ENCODE data around the gene LHX6. TPM values are rescaled to one million over a fixed set of nuclear protein-coding genes. Genes with fewer than 3 reads are reported as not detected.

Gene LHX6
- total RNA-seq, 1 donor from 2014 or later, result not detected

- Mint-ChIP-seq H3K4me3 (ENCODE audit: low read depth) (no peak overlapping the region), H3K36me3 (ENCODE audit: low read depth) (peaks cover 2% of the 10 kb centered on the region), H3K27ac (no peak overlapping the region), H3K9me3 (peaks cover 7% of the 10 kb centered on the region), H3K4me1 (ENCODE audit: low read depth) (peaks cover 16% of the 10 kb centered on the region), H3K27me3 (ENCODE audit: low read depth) (peaks cover 12% of the 10 kb centered on the region)
- intact Hi-C loops (cut with micrococcal nuclease), result no loop called here
- DNase-seq (ENCODE audit: low spot score), result no peak
Observed at GRCh38 chr9:122162415-122162814, 66.3 kb downstream of the LHX6 start.

DNA sequence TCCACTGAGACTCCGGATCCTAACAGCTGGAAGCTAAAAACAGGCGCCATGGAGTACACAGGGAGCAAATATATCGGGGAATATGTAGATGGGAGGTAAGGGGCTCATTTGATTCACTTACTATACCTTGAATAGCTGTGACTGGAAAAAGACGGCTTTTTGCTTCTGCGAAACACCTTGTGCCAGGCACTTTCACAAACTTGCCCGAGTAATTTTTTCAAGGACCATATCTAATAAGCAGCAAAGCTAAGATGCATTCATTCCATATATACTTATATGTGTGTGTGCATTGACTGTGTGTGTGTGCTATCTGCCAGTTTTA, 68.9 kb downstream of the LHX6 start:
- Mint-ChIP-seq H3K4me3 (ENCODE audit: low read depth) (peak overlapping the region; percentile 91), H3K36me3 (ENCODE audit: low read depth) (peaks cover 8% of the 10 kb centered on the region), H3K4me1 (ENCODE audit: low read depth) (peaks cover 25% of the 10 kb centered on the region), H3K27ac (peak overlapping the region; percentile 91), H3K27me3 (ENCODE audit: low read depth) (peaks cover 12% of the 10 kb centered on the region), H3K9me3 (peaks cover 7% of the 10 kb centered on the region)
- intact Hi-C loops (cut with micrococcal nuclease), result loop anchor here (1.0 to 2.0 kb wide), 3 partner anchors 33 to 105 kb away; partner anchors contain the start of gene TTLL11
- DNase-seq (ENCODE audit: low spot score), result no peak

DNA sequence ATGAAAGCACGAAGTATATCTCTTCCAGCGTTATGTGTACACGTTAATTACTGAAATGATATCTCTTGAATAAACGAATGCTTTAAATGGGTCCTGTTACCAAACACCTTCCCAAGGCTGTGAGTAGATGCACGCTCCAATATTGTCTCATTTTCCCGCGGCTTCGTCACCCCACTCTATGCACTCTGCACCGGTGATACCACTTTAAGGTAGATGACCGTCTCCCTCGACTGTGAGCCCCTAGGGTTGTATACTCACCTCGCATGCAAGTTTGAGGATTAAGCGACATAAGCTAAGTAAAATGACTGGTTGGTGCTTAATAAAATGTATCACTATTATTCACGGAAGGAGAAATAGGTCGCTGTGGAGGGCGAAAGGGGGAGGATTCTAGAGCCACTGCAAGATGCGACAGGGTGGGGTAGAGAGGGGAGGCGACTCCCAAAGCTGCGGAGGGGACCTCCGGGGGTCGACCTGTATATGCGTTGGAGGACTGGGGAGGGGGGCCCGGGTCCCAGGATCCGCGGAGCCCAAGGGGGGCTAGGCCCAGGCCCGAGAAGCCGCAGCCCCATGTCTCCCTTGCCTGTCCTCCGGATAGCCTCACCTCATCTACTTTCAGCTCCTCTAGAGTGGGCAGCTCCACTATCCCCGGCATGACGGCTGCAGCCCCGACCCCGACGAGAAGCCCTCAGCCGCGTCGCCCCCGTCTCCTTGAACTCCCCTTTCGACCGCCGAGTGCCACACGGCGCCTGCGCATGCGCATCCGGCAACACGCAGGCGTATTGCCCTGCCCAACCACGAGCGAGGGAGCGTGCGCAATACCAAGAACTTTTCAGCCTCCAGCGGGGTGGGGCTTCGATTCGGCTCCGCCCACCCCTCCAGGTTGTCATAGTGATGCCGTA, 69.5 kb downstream of the LHX6 start, which contains the start of the genes MORN5 and NDUFA8:
Gene MORN5 (plus strand): TSS at position 883 of the 899 bp plus-strand sequence. CDS start 65 bp downstream, outside the sequence.
Gene NDUFA8 (minus strand): TSS at position 754 of the 899 bp plus-strand sequence. CDS start 102 bp downstream, at position 652.
- H3K27ac Mint-ChIP-seq, result peak within 1 kb of the TSS; percentile 91
- DNase-seq (ENCODE audit: low spot score), result peak; percentile 94
- H3K36me3 Mint-ChIP-seq (ENCODE audit: low read depth), result peaks cover 11% of the 10 kb centered on the region
- peaks cover 12% of the 10 kb centered on the region for H3K27me3 Mint-ChIP-seq (ENCODE audit: low read depth)
- intact Hi-C loops (cut with micrococcal nuclease), result loop anchor here (1.0 to 2.0 kb wide), 3 partner anchors 32 to 106 kb away; partner anchors contain the start of gene TTLL11
- peak within 1 kb of the TSS; percentile 91 for H3K4me3 Mint-ChIP-seq (ENCODE audit: low read depth)
- peaks cover 27% of the 10 kb centered on the region for H3K4me1 Mint-ChIP-seq (ENCODE audit: low read depth)
- peaks cover 7% of the 10 kb centered on the region for H3K9me3 Mint-ChIP-seq

DNA sequence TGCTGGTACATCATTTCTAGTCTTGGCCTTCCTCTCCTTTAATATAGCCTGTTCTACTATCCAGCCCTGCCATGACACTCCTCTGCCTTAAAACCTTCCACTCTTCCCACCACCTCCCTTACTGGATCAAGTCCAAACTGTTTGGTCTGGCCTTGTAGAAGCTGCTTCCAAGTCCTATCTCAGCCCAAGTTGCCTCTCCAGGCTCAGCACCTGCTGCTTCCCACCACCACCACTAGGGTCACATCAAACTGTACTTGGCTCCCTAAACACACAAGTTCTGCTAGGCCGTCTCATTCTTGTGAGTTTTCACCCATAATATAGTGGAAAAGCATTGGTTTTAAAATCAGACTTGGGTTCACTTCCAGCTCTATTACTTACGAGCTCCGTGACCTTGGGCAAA, 70.6 kb downstream of the LHX6 start:
- Mint-ChIP-seq H3K27ac (no peak overlapping the region), H3K4me1 (ENCODE audit: low read depth) (peaks cover 27% of the 10 kb centered on the region), H3K4me3 (ENCODE audit: low read depth) (peak overlapping the region; percentile 50), H3K36me3 (ENCODE audit: low read depth) (peaks cover 11% of the 10 kb centered on the region), H3K9me3 (peaks cover 7% of the 10 kb centered on the region), H3K27me3 (ENCODE audit: low read depth) (peaks cover 10% of the 10 kb centered on the region)
- peak; percentile 22 for DNase-seq (ENCODE audit: low spot score)
- intact Hi-C loops (cut with micrococcal nuclease), result loop anchor here (2.0 kb wide), 2 partner anchors 31 to 65 kb away; partner anchors contain the start of gene TTLL11

GRCh38 chr9:122155796-122156195, 73.0 kb downstream of the LHX6 start:
- no peak overlapping the region for H3K4me3 Mint-ChIP-seq (ENCODE audit: low read depth)
- H3K9me3 Mint-ChIP-seq, result no peaks in the 10 kb centered on the region
- DNase-seq (ENCODE audit: low spot score), result no peak
- H3K27me3 Mint-ChIP-seq (ENCODE audit: low read depth), result peaks cover 4% of the 10 kb centered on the region
- peaks cover 16% of the 10 kb centered on the region for H3K36me3 Mint-ChIP-seq (ENCODE audit: low read depth)
- intact Hi-C loops (cut with micrococcal nuclease), result no loop called here
- H3K4me1 Mint-ChIP-seq (ENCODE audit: low read depth), result peaks cover 27% of the 10 kb centered on the region
- H3K27ac Mint-ChIP-seq, result no peak overlapping the region

Other genes with a start within 250 kb of the LHX6 start
- 2.2 and 2.4 TPM in 2 replicates for gene TTLL11, start 135.6 kb downstream of the LHX6 start, total RNA-seq
- gene NDUFA8, start 69.2 kb downstream of the LHX6 start, total RNA-seq, result 45.4 and 48.7 TPM in 2 replicates
- gene MORN5, start 69.0 kb downstream of the LHX6 start, total RNA-seq, result not detected in 2 replicates
- 19.4 and 21.9 TPM in 2 replicates for gene RBM18, start 35.9 kb upstream of the LHX6 start, total RNA-seq
- 57.0 and 58.8 TPM in 2 replicates for gene MRRF, start 35.9 kb upstream of the LHX6 start, total RNA-seq
- 0.55 and 0.71 TPM in 2 replicates for gene PTGS1, start 142.1 kb upstream of the LHX6 start, total RNA-seq
- not detected in 2 replicates for gene OR1J1, start 249.0 kb upstream of the LHX6 start, total RNA-seq

Data from activated T-helper 2 cell treated with anti-CD3 and anti-CD28 coated beads, Interferon-gamma antibody, Interleukin-2, Interleukin-4, amounts not matched to agents 10 μg/mL and 5 μg/mL and 100 μg/mL, durations not matched to agents 14 hours and 24 hours and 36 hours (primary cell).